Smooth muscle cell of trachea (primary cell): ENCODE measurements around the gene DPY19L3. TPM values are rescaled to one million over a fixed set of nuclear protein-coding genes. Genes with fewer than 3 reads are reported as not detected.

Experiments used
- total RNA-seq: library from RNA; depleted of rRNA; stranded (reverse); fragments of >200 nt; gene quantifications from 2 replicates; pipeline ENCODE4 v1.2.1, GENCODE V29; 2014

Gene DPY19L3
- total RNA-seq, result 29.1 and 37.5 TPM in 2 replicates

GRCh38 chr19:32405431-32406160, at the start of gene DPY19L3:
Gene DPY19L3, plus strand, starts transcription at chr19:32405770. Its CDS starts 2,484 bp downstream, at chr19:32408254.

Other genes with a start within 250 kb of the DPY19L3 start
- 10.6 and 13.8 TPM in 2 replicates for gene ZNF507, start 60.2 kb upstream of the DPY19L3 start, total RNA-seq
- gene PDCD5, start 175.4 kb downstream of the DPY19L3 start, total RNA-seq, result 62.9 and 141 TPM in 2 replicates